ENCODE data around the gene CWC22.
"Not testable (repeated sequence)": the region's sequence is repeated elsewhere in the genome, so short reads cannot be mapped to it uniquely, and the experiment has no call there.

The CWC22 gene

DNA sequence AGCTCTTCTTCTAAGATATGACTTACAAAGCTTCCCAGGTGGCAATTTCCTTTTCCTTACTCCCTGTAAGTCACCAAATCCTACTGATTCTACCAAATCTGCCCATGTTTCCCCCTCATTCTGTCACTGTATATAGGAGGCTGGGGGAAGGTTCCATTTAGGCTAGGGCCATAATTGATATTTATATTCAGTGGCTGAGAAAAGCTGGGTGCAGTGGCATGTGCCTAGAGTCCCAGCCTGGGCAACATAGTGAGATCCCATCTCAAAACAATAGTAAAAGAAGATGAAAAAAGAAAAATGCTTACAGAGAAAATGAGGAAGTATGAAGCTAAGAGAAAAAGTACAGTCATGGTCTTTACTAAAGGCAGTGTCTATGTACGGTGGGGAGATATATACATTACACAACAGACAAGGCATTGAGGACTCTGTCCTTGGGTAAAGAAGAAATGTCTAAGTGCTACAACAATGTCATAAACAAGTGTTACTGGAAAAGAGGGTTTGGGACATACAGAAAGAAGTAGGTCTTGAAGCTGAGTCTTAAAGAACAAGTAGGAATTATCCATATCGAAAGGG is 4.8 kb downstream of the CWC22 start:
- no peak for DNase-seq

DNA sequence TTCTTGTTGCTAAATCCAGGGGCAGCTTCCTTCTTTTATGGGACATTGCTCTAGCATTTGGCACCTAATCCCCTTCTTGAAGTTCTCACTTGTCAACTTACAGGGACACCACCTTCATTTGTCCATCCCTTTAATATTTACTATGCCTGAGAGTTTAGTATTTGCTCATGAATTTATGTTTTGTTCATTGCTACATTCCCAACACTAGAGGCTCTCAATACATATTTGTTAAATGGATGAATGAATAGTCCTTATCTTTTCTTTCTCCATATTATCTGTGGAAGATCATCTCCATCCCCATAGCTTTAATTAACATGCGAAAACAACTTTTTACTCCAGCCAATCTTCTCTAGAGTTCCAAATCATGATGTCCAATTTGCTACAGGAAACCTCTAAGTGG is 5.4 kb downstream of the CWC22 start:
- DNase-seq = no peak

DNA sequence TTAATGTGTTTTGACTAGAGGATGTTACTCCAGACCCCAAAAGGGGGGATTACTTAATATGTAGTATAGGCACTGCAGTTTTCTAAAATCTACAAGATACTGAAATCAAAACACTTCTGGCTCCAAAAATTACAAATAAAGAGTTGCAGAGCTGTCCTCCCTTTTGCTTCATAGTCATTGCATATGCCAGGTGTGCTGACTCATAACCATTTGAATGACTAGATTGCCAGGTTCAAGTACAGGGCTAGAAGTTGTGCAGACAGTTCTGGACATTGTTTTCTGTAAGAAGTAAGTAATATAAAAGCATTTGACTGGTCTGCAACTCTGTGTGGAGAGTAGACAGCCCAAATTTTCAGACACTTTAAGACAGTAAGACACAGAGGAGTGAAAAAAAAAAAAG is 6.7 kb downstream of the CWC22 start:
- no peak for DNase-seq

DNA sequence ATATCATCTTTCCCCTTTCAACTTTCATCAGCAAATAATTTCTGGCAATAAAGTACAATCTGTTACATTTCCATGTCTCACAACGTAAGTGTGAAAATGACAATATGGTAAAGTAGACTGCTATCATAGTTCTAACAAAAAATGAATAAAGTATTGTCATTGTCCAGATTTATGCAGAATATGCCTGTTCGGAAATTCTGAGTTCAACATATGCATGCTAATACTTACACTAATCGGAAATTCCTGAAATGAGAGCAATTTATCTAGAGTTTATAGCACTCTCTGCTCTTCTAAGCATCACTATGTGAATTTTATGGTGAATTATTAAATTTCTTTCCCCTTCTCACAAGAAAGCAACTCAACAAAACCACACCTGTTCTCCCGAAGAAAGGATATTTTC is 8.1 kb downstream of the CWC22 start:
- DNase-seq = no peak

- DNase-seq = no peak
These were observed 11.2 kb downstream of the CWC22 start for GRCh38 chr2:179995741-179996515.

DNA sequence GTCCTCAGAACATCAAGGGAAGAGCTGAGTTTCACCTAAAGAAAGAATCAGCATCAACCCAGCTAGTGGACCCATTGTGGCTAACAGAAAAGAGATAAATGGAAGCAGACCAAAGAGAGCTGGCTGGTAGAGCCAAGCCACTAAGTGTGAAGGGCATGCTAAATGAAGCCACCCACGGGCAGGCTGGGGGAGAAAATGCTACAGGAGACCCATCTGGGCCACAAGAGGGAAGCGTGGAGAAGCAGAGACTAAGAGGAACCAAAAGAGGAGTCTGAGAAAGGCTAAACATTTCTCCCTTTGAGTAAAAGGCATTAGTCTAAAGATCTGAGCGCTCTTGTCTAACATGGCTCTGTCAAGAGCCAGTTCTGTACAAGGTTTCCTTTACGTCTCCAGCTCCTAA is 15.8 kb downstream of the CWC22 start:
- DNase-seq = no peak

GRCh38 chr2:179990676-179991317 is 16.3 kb downstream of the CWC22 start:
- no peak for DNase-seq

GRCh38 chr2:179987916-179988315 is 19.2 kb downstream of the CWC22 start:
- DNase-seq = no peak

GRCh38 chr2:179985163-179985820 is 21.8 kb downstream of the CWC22 start:
- no peak for DNase-seq

- DNase-seq = no peak
These were observed 23.7 kb downstream of the CWC22 start for GRCh38 chr2:179983250-179983932.

- no peak for DNase-seq
These were observed 26.0 kb downstream of the CWC22 start for GRCh38 chr2:179981085-179981484.

DNA sequence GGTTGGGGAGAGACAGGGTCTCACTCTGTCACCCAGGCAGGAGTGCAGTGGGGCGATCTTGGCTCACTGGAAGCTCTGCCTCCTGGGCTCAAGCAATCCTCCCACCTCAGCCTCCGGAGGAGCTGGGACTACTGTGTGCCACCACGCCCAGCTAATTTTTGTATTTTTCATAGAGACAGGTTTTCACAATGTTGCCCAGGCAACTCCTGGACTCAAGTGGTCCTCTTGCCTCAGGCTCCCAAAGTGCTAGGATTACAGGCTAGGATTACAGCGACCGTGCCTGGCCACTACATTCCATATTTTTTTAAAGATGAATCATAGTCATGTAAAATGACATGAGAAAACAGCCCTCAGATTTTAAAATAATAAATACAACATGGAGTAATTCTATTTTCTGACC is 32.3 kb downstream of the CWC22 start:
- DNase-seq = no peak

- DNase-seq = no peak
These were observed 40.2 kb downstream of the CWC22 start for GRCh38 chr2:179966778-179967394.

GRCh38 chr2:179965291-179966258 is 41.5 kb downstream of the CWC22 start:
- DNase-seq = no peak

DNA sequence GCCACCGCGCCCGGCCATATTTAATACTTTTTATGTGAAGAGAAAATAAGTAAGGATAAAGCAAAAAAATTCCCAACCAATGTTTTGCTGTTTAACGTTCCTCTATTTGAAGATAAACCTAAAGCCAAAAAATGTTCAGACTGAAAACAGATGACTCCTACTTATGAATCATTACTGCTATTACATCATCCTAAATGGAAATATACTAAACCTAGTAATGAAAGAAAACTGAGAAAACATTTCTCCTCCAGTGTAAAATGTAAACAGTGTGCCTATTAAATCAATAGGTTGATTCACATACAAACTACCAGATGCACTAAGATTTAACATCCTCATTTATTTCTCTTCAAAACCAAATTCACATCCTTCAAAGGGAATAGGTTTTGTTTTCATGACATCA is 43.5 kb downstream of the CWC22 start:
- no peak for DNase-seq

DNA sequence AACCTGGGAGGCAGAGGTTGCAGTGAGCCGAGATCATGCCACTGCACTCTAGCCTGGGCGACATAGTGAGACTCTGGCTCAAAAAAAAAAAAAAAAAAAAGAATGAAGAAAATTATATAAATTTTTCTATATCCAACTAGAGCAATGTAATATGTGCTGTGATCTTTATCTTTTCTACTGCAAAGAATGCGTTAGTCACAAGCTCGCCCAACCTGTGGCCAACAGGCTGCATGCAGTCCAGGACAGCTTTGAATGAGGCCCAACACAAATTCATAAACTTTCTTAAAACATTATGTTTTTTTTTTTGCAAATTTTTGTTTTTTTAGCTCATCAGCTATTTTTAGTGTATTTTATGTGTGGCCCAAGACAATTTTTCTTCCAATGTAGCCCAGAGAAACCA is 48.8 kb downstream of the CWC22 start:
- DNase-seq = not testable (repeated sequence)

GRCh38 chr2:179954026-179954425 is 53.1 kb downstream of the CWC22 start:
- DNase-seq = no peak

GRCh38 chr2:179953359-179953758 is 53.7 kb downstream of the CWC22 start:
- DNase-seq = no peak

- DNase-seq = no peak
These were observed 54.4 kb downstream of the CWC22 start for GRCh38 chr2:179952658-179953057.

DNA sequence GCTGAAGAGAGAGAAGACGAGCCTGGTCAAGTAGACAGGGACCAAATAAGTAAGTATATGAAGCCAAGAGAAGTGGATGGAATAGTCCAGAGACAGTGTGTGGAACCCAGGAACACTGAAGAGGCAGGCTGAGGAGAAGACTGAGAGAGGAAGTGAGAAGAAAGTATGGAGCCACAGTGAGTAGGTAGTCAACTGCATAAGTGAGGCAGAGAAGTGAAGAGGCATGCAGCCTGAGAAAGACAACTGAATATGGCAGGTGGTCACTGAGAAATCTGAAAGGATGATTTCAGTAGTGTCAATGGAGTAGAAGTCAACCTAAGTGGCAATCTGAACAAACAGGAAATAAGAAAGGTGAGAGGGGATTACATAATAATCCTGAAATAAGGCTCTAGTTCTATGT is 55.4 kb downstream of the CWC22 start:
- DNase-seq = no peak

GRCh38 chr2:179950391-179950790 is 56.7 kb downstream of the CWC22 start:
- no peak for DNase-seq

GRCh38 chr2:179949438-179949837 is 57.7 kb downstream of the CWC22 start:
- no peak for DNase-seq

Data from SW 1271 (cell line).